Testis (tissue), 2 donors: ENCODE measurements around the gene KLHL29.

Experiments
- CTCF ChIP-seq, 3 experiments: fragments of 450-650 bp in 2 of 3; fragments of 200-600 bp in 1 of 3; sonication (generic) in 1 of 3; IDR thresholded peaks; one replicate each; pipeline ENCODE4 v1.5.1; 2016 to 2019; ENCODE audit warnings: antibody characterized with exemption in 3 of 3, mild to moderate bottlenecking in 2 of 3, moderate library complexity in 1 of 3
- POLR2A ChIP-seq: fragments of 450-650 bp; IDR thresholded peaks from one replicate; pipeline ENCODE4 v1.6.1; 2017; ENCODE audit warnings: antibody characterized with exemption, mild to moderate bottlenecking, moderate library complexity

- TF ChIP-seq CTCF (IDR thresholded peaks at IDR 0.05) (no peak), POLR2A (no peak)
These were observed 247.4 kb downstream of the KLHL29 start for GRCh38 chr2:23632386-23632785.
